Activated CD8-positive, alpha-beta memory T cell treated with anti-CD3 and anti-CD28 coated beads, Interleukin-2, amount 50 U/mL, for 1 hour (primary cell): ENCODE data around the gene CORO2B.

ENCODE experiments used
- DNase-seq: peaks from one replicate; pipeline ENCODE4 v3.0.0-alpha.2; 2020; ENCODE audit errors: extremely low read depth

The CORO2B gene

DNA sequence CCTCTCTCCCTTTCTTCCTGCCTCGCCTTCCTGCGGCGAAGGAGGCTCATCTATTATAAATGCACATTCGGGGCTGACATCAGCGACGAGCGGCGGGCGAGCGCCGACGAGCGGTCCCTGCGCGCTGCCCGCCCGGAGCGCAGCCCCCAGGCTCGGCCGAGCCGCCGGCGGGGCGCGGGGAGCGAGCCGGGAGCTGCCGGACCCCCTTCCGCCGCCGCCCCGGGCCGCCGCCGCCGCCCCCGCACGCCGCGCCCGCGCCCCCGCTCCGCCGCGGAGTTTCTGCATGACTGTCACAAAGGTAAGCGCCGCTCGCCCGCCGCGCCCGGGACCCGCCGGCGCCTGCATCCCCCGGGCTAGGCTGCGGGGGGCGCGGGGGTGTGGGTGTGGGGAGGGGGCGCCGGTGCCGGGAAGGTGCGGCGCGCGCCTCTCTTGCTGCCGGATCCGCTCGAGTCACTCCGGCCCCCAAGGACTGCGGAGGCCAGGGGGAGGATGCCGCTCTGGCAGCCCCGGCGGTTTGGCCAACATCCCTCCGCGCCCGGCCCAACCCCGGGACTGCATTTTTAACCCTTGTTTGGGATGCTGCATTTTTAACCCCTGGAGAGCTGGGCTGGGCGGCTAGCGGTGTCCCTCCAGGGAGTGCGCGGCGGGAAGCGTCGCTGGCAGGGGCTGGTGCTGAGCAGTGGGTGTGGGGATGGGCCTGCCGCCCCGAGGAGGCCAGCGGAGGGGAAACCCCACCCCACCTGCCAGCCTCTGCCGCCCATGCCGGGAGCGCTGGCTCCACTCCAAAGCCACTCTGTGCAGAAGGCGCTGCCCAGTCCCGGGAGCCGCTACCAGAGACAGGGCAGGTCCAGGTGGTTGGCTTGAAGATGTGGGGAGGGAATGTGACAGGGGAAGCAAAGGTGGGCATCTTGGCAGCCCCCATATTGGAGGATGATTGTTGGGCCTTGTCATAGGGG is at the start of gene CORO2B:
Gene CORO2B (plus strand): TSS at position 14 of the 956 bp plus-strand sequence. CDS start 270 bp downstream, at position 284.
- DNase-seq = no peak

DNA sequence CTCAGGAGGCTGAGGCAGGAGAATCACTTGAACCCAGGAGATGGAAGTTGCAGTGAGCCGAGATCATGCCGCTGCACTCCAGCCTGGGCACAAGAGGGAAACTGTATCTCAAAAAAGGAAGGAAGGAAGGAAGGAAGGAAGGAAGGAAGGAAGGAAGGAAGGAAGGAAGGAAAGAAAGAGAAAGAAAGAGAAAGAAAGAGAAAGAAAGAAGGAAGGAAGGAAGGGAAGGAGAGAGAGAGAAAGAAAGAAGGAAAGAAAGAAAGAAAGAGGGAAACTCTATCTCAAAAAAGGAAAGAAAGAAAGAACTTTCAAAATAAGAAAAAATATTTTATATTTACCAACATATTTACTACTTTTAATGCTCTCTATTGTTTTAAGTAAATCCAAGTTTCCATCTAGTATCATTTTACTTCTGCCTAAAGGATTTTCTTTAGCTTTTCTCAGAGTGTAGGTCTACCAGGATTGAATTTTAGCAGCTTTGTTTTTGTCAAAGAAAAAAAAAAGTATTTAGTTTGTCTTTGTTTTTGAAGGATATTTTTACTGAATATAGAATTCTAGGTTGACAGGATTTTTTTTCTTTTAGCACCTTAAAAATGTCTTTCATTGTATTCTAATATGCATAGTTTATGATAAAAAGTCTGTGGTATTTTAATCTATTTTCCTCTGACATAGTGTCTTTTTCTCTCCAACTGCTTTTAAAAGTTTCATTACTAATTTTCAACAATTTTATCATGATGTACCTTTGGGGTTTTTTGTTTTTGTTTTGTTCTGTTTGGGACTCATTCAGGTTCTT is 47.2 kb upstream of the CORO2B start:
- no peak for DNase-seq

DNA sequence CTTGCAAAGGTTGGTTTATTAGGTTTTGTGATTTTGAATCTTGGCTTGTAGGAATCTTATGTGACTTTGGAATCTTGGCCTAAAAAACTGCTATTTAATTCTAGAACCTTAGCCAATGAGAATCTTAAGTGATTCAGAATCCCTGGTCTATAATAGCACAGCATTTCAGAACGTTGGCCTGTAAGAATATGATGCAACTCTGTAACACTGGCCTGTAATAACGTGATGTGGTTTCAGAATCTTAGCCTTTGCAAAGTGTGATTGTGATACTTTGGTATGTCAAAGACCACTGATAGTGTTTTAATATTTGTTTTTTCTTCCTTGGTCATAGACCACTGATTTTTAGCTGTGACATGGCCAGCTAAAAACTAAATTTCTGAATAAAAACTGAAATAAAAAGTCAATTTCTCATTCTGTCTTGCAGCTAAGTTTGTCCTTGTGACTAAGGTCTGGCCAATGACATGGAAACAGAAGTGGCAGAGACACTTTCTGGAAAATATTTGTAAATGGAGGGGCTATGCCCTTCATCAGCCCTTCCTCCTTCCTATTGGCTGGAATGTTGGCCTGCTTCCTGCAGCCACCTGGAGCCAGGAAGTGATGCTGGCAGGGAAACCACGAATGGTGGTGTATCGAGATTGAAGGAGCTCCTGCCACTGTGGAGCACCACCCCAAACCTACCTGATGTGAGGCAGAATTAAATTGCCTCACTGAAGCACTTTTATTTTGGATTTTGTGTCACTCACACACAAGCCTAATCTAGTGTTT is 42.3 kb upstream of the CORO2B start:
- no peak for DNase-seq

- DNase-seq = no peak
Observed at GRCh38 chr15:68537097-68537496, 41.7 kb upstream of the CORO2B start.

GRCh38 chr15:68537506-68537905 is 41.3 kb upstream of the CORO2B start:
- DNase-seq = no peak

DNA sequence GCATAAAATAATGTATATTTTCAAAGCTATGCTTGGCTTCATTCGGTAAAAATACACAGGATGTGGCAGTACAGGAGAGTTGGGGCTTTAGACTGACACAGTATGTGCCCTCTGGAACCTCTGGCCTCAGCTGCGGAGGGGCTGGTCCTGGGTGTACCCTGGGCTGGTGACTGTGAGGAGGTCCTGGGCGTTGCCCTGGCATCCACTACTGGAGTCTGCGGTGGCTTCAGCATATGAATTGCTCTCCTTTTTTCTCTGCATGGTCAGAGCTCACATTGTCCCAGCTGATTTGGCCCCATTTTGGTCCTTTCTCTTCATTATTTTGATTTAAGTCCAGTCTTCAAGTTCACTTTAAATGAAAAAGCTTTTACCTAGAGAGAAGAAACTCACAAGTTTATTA is 40.5 kb upstream of the CORO2B start:
- DNase-seq = no peak

- no peak for DNase-seq
Observed at GRCh38 chr15:68541743-68542142, 37.0 kb upstream of the CORO2B start.

DNA sequence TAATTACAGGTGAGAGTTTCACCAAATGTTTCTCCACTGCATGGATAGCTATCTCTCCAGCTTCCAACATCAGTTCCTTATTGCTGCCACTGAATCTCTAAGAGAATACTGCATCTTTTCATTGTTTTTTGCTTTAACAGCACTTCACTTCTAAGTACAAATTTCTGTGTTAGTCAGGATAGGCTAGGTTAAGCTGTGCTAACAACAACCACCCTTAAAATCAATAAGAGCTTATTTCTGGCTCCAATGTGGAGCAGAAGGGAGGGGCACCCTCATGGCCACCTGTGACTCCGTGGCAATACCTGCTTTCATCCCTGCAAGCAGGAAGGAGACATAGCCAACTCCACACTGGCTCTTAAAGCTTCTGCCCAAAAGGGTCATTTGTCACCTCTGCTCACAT is 36.4 kb upstream of the CORO2B start:
- DNase-seq = no peak

- DNase-seq = no peak
Observed at GRCh38 chr15:68542771-68543164, 36.0 kb upstream of the CORO2B start.

DNA sequence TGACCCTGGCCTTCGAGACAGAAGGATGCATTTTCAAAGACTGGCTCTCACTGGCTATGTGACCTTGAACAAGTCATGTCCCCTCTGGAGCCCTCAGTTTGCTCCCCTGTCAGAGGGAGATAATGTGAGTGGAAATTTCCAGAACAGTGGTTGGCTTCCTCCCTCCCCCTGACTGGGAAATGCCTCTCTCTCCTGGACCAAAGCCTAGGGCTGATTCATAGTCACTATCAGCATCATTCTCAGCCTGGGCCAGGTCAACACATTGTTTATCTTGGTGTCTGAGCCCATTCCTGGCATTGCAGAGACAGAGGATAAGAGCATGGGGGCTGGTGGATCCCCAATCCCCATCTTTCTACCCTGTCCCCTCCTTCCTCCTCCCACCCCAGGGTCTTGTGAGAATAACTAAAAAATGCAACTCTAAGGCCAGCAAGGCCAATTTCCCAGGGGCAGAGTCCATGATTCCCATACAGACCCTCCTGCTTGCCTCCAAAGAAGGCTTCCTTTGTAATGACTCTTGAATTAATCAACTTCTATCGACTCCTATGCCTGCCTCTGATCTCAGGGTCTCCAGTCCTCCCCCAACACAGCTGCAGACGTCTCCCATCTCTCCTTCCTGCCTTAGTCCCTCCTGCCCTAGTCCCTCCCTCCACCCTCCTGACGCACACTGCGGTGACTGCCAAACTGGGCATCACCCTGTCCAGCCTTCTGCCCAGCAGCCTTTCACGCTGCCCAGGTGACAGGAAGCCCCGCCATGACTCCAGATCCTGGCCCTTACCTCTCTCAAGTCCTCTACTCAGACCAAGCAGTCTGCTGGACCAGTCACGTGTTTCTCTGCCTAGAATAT is 35.4 kb upstream of the CORO2B start:
- DNase-seq = no peak

DNA sequence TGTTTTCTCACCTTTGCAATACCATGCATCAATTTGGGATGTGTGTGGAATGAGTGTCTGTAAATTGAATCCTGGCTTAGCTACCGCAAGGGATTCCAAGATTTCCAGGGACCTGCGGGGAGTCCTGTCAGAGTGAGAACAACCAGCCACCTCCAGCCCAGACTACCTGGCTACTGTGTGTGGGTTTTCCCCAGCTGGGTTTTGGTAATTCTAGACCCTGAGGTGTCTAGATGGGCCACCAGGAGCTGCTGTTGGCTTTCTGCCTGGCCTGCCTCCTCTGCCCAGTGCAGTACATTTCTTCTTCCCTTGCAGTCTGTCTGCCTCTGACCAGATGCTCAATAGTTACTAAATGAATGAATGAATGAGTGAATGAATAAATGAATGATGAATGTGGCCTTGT is 32.5 kb upstream of the CORO2B start:
- DNase-seq = no peak

- no peak for DNase-seq
Observed at GRCh38 chr15:68548364-68548763, 30.4 kb upstream of the CORO2B start.

- no peak for DNase-seq
Observed at GRCh38 chr15:68550004-68550403, 28.8 kb upstream of the CORO2B start.

DNA sequence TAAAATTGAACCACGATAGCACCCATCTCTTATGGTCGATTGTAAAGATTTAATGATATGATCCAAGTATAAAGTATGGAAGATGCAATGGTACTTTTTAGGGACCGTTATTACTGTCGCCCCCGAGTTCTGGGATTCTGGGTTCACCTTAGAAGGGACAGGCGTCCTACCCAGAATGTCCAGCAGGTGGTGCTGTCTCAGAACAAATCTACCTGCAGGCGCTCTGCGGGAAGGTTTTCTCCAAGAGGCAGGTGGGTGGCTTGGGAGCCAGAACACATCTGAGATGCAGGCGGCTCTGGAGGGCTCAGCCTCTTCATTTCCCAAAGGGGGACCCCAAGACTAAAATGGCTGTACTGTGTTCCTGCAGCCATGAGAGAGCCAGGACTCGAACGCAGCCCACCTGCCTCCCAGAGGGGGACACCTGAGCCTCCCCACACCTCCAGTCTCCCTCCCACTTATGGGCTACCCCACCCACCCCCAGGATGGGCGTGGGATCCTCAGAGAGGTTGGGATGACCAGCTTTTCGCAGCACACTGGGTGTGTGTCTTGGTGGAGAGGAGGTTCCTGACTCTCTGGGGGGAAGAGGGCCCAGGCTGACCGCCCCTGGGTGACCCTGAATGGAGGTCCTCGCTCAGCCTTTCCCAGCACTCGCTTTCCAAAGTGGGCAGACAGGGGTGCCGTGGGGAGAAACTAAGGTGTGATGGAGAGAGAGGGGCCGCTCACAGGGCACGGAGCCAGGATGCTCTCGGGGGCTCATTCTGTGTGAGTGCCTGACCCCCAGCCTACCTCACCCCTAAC is 28.1 kb upstream of the CORO2B start:
- peak; percentile 24 for DNase-seq

- DNase-seq = no peak
Observed at GRCh38 chr15:68551296-68551635, 27.5 kb upstream of the CORO2B start.

- DNase-seq = no peak
Observed at GRCh38 chr15:68552344-68552743, 26.4 kb upstream of the CORO2B start.

DNA sequence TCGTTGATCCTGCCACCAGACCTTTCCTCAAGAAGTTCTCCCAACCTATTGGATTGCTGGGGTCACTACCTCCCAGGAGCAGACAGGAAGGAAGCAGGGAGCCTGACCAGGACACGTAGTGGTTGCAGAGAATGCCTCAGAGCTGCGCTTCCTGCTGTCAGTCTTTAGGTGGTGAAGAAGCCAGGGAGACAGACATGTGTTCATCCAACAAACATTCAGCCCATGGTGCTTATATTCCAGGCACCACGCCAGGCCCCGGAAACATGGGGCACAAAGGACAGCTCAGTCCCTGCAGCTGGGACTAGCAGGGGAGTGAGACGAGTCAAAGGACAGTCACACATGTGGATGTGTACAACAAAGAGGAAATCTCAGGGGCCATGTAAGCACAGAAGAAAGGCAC is 26.0 kb upstream of the CORO2B start:
- DNase-seq = no peak

DNA sequence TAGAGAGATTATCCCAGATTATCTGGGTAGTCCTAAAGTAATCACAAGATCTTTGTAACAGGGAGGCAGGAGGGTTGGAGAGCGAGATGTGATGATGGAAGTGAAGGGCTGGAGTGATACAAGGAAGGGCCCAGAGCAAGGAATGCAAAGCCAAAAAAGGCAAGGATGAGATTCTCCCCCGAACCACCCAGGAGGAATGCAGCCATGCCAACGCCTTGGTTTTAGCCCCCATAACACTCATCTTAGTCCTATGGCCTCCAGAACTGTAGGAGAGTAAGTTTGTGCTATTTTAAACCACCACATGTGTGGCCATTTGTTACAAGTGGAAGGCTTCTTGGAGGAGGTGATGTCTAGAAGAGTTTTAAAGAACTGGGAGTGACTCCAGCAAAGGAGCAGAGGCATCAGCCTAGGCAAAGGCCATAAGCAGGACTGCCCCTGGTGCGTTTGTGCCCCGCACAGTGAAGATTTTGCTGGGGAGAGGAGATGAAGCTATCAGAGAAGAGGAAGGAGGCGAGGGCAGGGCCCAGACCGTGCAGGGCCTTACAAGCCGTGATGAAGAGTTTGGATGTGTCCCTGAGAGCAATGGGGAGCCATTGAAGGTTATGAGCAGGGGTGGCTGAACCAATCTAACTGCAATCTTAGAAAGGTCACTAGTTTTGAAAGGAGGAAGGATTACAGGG is 25.3 kb upstream of the CORO2B start:
- no peak for DNase-seq

DNA sequence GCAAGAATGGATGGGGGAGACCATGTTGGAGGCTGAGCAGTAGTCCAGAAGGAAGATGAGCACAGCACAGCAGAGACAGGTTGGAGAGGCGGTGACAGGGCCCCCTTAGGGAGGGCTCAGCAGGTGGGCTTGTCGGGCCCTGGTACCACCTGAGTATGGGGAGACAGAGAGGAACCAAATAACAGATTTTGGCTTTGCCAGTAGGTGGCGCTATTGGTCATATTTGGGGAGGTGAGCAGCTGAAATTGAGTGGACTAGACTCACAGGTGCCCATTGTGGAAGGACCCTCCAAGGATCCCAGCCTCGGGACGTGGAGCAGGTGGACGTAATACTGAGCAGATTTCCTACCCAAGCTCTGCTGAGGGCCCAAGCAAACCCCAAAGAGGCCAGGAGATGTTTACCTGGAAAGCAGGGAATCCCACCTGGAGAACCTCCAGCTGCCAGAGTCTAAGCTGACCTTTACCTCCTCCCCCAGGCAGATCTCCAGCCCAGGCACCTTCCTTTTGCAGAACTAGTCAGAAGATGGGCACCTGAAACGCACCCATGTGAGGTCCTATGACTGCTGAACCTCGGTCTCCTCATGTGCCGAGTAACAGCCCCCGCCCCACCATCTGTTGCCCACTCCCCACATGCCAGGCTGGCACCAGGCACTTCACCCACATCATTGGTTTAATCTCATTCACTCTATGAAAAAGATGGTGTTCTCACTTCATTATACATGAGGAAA is 24.6 kb upstream of the CORO2B start:
- DNase-seq = peak; percentile 10
